ENCODE data around the gene KCNJ14. TPM values are rescaled to one million over a fixed set of nuclear protein-coding genes. Genes with fewer than 3 reads are reported as not detected.

KCNJ14 gene
- total RNA-seq, 1 experiment from 2014 or later, result 3.6 TPM

DNA sequence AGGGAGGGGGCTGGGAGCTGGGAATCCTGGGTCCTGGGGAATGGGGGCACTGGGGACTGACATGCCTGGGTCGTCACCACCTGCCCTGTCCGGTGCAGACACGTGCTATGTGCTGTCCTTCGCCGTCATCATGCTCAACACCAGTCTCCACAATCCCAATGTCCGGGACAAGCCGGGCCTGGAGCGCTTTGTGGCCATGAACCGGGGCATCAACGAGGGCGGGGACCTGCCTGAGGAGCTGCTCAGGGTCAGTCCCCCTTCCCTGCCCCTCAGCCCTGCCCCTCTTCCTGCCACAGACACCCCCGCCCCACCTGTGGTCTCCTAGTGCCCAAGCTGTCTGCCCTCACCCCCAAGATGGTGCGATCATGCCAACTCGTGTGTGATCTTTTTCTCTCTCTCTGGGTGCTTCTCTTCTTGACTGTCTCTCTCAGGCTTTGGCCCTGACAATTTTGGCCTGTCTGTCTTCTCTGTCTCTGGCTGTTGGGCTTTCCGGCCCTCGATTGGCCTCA, 18.8 kb downstream of the KCNJ14 start:
- POLR2A ChIA-PET, result no interaction called here
- CTCF ChIA-PET, result no interaction called here
- BruUV-seq (replicated peaks), result no TSS peak

DNA sequence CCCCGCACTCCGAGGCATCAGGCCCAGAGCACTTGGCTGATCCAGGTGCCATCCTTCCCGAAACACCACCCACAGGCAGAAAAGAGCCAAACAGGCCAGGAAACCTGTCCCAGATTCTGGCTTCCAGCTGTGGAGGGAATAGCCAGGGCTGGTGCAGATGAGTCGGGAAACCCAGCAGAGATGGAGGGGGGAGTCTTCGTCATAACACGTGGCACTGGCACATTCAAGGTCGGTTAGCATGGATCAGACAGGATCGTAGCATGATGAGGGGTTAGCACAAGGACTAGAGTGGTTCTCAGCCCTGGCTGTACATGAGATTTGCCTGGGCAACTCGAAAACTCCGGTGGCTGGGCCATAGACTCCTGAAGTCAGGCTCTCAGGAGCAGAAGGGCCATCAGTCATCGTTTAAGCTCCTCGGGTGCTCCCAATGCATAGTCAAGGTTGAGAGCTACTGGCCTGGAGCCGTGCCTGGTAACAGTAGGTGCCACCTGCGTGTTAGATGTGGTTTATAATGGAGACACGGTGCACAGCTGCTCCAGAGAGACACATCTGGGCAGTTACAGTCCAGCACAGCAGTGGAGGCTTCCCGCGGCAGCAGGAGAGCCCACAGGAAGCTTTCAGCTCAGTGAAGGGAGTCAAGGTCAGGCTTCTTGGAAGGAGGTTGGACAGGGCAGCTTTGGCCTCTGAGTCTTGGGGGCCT, 20.1 kb downstream of the KCNJ14 start:
- DNase-seq, result no peak
- ChIA-PET CTCF (interaction anchor here (0.6 kb wide), 2 partner anchors 18 to 134 kb away, joined by 3 read pairs; no protein-coding TSS in a partner anchor), POLR2A (interaction anchor here (0.6 kb wide), 2 partner anchors 17 to 203 kb away, joined by 4 read pairs; no protein-coding TSS in a partner anchor)
- Mint-ChIP-seq H3K4me1 (ENCODE audit: low read depth, unreplicated experiment) (peaks cover 13% of the 10 kb centered on the region), H3K4me3 (ENCODE audit: unreplicated experiment) (no peak overlapping the region), H3K27me3 (ENCODE audit: insufficient read depth, unreplicated experiment) (no peaks in the 10 kb centered on the region), H3K27ac (ENCODE audit: unreplicated experiment) (no peak overlapping the region), H3K9me3 (ENCODE audit: unreplicated experiment) (no peaks in the 10 kb centered on the region), H3K36me3 (ENCODE audit: insufficient read depth, unreplicated experiment) (peaks cover 86% of the 10 kb centered on the region)
- no TSS peak for BruUV-seq (replicated peaks)
- intact Hi-C loops (cut with micrococcal nuclease; ENCODE audit: unreplicated experiment), result no loop called here
- H3K4me1 ChIP-seq, result peaks cover 7% of the 10 kb centered on the region; the same call in 1 of the 2 replicates
- TF ChIP-seq, protein P1, sequence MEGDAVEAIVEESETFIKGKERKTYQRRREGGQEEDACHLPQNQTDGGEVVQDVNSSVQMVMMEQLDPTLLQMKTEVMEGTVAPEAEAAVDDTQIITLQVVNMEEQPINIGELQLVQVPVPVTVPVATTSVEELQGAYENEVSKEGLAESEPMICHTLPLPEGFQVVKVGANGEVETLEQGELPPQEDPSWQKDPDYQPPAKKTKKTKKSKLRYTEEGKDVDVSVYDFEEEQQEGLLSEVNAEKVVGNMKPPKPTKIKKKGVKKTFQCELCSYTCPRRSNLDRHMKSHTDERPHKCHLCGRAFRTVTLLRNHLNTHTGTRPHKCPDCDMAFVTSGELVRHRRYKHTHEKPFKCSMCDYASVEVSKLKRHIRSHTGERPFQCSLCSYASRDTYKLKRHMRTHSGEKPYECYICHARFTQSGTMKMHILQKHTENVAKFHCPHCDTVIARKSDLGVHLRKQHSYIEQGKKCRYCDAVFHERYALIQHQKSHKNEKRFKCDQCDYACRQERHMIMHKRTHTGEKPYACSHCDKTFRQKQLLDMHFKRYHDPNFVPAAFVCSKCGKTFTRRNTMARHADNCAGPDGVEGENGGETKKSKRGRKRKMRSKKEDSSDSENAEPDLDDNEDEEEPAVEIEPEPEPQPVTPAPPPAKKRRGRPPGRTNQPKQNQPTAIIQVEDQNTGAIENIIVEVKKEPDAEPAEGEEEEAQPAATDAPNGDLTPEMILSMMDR (IDR thresholded peaks at IDR 0.05; ENCODE audit: insufficient read depth in 1 of 2, low read depth in 1 of 2, low read length in 1 of 2, severe bottlenecking in 1 of 2, unreplicated experiment in 1 of 2), result no peak
- no peak overlapping the region for H3K4me3 ChIP-seq (ENCODE audit: low read depth, low read length)
- no peaks in the 10 kb centered on the region for H3K9me3 ChIP-seq
- H3K36me3 ChIP-seq (ENCODE audit: control insufficient read depth, insufficient read depth, low read length), result peaks cover 9% of the 10 kb centered on the region
- no peaks in the 10 kb centered on the region for H3K27me3 ChIP-seq (replicated peaks; ENCODE audit: control insufficient read depth, insufficient read depth, low read length)

More for the DNA sequence above, 18.8 kb downstream of the KCNJ14 start:
- no peak for DNase-seq
- H3K4me3 Mint-ChIP-seq (ENCODE audit: unreplicated experiment), result no peak overlapping the region
- no peaks in the 10 kb centered on the region for H3K9me3 ChIP-seq
- peak overlapping the region; percentile 53 for H3K27ac Mint-ChIP-seq (ENCODE audit: unreplicated experiment)
- H3K36me3 ChIP-seq (ENCODE audit: control insufficient read depth, insufficient read depth, low read length), result peaks cover 9% of the 10 kb centered on the region
- H3K4me1 Mint-ChIP-seq (ENCODE audit: low read depth, unreplicated experiment), result peaks cover 7% of the 10 kb centered on the region
- intact Hi-C loops (cut with micrococcal nuclease; ENCODE audit: unreplicated experiment), result no loop called here
- peaks cover 86% of the 10 kb centered on the region for H3K36me3 Mint-ChIP-seq (ENCODE audit: insufficient read depth, unreplicated experiment)
- no peaks in the 10 kb centered on the region for H3K27me3 Mint-ChIP-seq (ENCODE audit: insufficient read depth, unreplicated experiment)
- TF ChIP-seq, protein P1 (IDR thresholded peaks at IDR 0.05; ENCODE audit: insufficient read depth in 1 of 2, low read depth in 1 of 2, low read length in 1 of 2, severe bottlenecking in 1 of 2, unreplicated experiment in 1 of 2), result no peak
- H3K4me3 ChIP-seq (ENCODE audit: low read depth, low read length), result no peak overlapping the region
- no peaks in the 10 kb centered on the region for H3K9me3 Mint-ChIP-seq (ENCODE audit: unreplicated experiment)
- peaks cover 11% of the 10 kb centered on the region; the same call in 1 of the 2 replicates for H3K4me1 ChIP-seq
- no peaks in the 10 kb centered on the region for H3K27me3 ChIP-seq (replicated peaks; ENCODE audit: control insufficient read depth, insufficient read depth, low read length)

DNA sequence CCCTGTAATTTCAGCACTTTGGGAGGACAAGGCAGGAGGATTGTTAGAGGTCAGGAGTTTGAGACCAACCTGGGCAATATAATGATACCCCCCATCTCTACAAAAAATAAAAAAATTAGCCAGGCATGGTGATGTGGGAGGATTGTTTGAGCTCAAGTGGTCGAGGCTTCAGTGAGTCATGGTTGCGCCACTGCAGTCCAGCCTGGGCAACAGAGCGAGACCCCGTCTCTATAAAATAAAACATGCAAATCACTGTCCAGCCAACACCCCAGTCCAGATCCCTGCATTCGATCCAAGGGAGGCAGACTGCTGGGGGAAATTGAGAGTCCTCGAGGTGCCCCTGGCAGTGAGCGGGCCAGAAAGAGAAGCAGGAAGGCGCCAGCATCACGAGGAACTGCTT, 20.8 kb downstream of the KCNJ14 start:
- intact Hi-C loops (cut with micrococcal nuclease; ENCODE audit: unreplicated experiment), result no loop called here
- ChIA-PET CTCF (no interaction called here), POLR2A (no interaction called here)
- TF ChIP-seq, protein P1 (IDR thresholded peaks at IDR 0.05; ENCODE audit: insufficient read depth in 1 of 2, low read depth in 1 of 2, low read length in 1 of 2, severe bottlenecking in 1 of 2, unreplicated experiment in 1 of 2), result no peak
- Mint-ChIP-seq H3K4me1 (ENCODE audit: low read depth, unreplicated experiment) (peaks cover 13% of the 10 kb centered on the region), H3K36me3 (ENCODE audit: insufficient read depth, unreplicated experiment) (peaks cover 86% of the 10 kb centered on the region), H3K27me3 (ENCODE audit: insufficient read depth, unreplicated experiment) (no peaks in the 10 kb centered on the region), H3K4me3 (ENCODE audit: unreplicated experiment) (no peak overlapping the region), H3K27ac (ENCODE audit: unreplicated experiment) (no peak overlapping the region), H3K9me3 (ENCODE audit: unreplicated experiment) (no peaks in the 10 kb centered on the region)
- BruUV-seq (replicated peaks), result no TSS peak
- Histone ChIP-seq H3K4me1 (peaks cover 7% of the 10 kb centered on the region; the same call in 1 of the 2 replicates), H3K27me3 (replicated peaks; ENCODE audit: control insufficient read depth, insufficient read depth, low read length) (no peaks in the 10 kb centered on the region), H3K36me3 (ENCODE audit: control insufficient read depth, insufficient read depth, low read length) (peaks cover 6% of the 10 kb centered on the region), H3K4me3 (ENCODE audit: low read depth, low read length) (no peak overlapping the region), H3K9me3 (no peaks in the 10 kb centered on the region)
- no peak for DNase-seq
